Breast epithelium (tissue), 4 donors: Measurements from ENCODE around the gene CDK6. TPM values are rescaled to one million over a fixed set of nuclear protein-coding genes. Genes with fewer than 3 reads are reported as not detected.

Source experiments
- DNase-seq, 2 donors: peaks; one replicate each; pipeline ENCODE4 v3.0.0-alpha.2; 2019; ENCODE audit warnings: low spot score in 2 of 2
- H3K27ac ChIP-seq, 2 donors: fragments of 200-600 bp; sonication (generic) in 1 of 2; one replicate each; pipeline ENCODE4 v1.5.1; 2016 to 2019; ENCODE audit warnings: mild to moderate bottlenecking in 1 of 2
- H3K27me3 ChIP-seq, 2 donors: fragments of 200-600 bp; sonication (generic) in 1 of 2; one replicate each; pipeline versions ENCODE4 v1.5.1 to v1.6.0; 2017 to 2019; ENCODE audit warnings: control low read depth in 1 of 2, mild to moderate bottlenecking in 1 of 2
- H3K36me3 ChIP-seq: fragments of 200-600 bp; one replicate; pipeline ENCODE4 v1.5.1; 2019
- H3K4me1 ChIP-seq, 2 donors: fragments of 200-600 bp; sonication (generic); one replicate each; pipeline ENCODE4 v1.5.1; 2016 to 2019; ENCODE audit warnings: control low read depth in 1 of 2
- H3K4me3 ChIP-seq, 3 donors: fragments of 200-600 bp; sonication (generic); 1 replicate in 2 of 3; 2 replicates in 1 of 3; pipeline ENCODE4 v1.5.1; 2016 to 2019; ENCODE audit warnings: mild to moderate bottlenecking in 3 of 3, moderate library complexity in 2 of 3
- H3K9me3 ChIP-seq, 2 donors: fragments of 200-600 bp; sonication (generic) in 1 of 2; one replicate each; pipeline ENCODE4 v1.5.1; 2016 to 2019; ENCODE audit warnings: control low read depth in 1 of 2
- POLR2A ChIP-seq: fragments of 450-650 bp; IDR thresholded peaks from one replicate; pipeline ENCODE4 v1.6.1; 2016; ENCODE audit warnings: antibody characterized with exemption, mild to moderate bottlenecking, moderate library complexity
- POLR2AphosphoS5 ChIP-seq, 3 donors: sonication (generic); formaldehyde crosslinking; IDR thresholded peaks; one replicate each; pipeline ENCODE4 v1.6.1; 2017; ENCODE audit warnings: antibody characterized with exemption in 3 of 3
- intact Hi-C: fragments of 100-400 bp; cut with DNase I; formaldehyde crosslinking; loops from one replicate; pipeline ENCODE4 v1.15.1; 2023; ENCODE audit warnings: low total_unique reads
- total RNA-seq, 3 donors: library from RNA; depleted of rRNA; stranded (reverse); fragments of >200 nt; gene quantifications; one replicate each; pipeline ENCODE4 v1.1.0, GENCODE V29; 2016
- TF ChIP-seq, protein P1 (sequence below), 3 donors: fragments of 450-650 bp; IDR thresholded peaks; one replicate each; pipeline ENCODE4 v1.5.1; 2016 to 2017; ENCODE audit warnings: antibody characterized with exemption in 3 of 3, mild to moderate bottlenecking in 3 of 3, moderate library complexity in 3 of 3

CDK6 gene
- total RNA-seq, 3 donors from 2014 or later = 12.8 to 26.2 (median 23.6) TPM

DNA sequence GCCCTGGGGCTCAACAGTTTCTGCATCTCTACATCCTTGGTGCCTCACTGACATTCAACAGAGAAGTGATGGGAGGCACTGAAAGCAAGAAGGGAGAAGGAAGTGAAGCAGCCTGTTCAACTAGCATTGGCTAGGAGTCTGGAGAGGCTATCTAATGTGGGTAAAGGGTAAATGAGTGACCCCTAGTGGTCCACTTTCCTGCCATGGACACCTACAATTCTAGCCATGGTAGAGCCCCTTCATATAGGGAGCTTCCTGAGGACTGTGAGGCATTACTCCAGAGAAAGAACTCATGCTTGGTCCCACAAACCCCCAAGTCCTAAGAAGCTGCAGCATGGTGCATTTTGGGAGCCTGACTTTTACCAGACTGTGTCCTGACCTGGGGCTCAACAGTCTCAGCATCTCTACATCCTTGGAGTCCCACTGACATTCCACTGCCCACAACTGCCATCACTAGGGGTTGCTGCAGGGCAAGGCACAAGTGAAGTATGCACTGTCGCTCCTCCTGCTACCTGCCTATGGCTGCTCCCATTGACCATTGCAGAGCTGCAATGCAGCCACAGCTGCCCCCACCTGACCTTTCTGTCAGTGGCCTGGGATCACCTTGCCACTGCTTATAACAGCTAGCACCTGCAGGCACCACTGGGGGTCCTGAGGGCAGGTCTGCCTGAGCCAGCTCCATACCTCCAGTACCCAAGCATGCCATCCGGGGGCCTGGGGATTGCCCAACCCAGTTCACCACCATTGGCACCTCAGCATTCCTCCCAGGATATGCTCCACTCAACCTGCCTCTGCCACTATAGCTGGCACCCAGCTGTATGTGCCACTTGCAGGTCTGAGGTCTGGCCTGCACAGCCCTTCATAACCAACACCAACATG is 44.1 kb upstream of the CDK6 start:
- no peak for DNase-seq
- Histone ChIP-seq H3K36me3 (no peaks in the 10 kb centered on the region), H3K9me3 (peaks cover 0 to 16% of the 10 kb centered on the region in 2 donors), H3K4me1 (no peaks in the 10 kb centered on the region), H3K4me3 (no peak overlapping the region), H3K27me3 (no peaks in the 10 kb centered on the region), H3K27ac (no peak overlapping the region)
- intact Hi-C loops = no loop called here
- TF ChIP-seq, protein P1, sequence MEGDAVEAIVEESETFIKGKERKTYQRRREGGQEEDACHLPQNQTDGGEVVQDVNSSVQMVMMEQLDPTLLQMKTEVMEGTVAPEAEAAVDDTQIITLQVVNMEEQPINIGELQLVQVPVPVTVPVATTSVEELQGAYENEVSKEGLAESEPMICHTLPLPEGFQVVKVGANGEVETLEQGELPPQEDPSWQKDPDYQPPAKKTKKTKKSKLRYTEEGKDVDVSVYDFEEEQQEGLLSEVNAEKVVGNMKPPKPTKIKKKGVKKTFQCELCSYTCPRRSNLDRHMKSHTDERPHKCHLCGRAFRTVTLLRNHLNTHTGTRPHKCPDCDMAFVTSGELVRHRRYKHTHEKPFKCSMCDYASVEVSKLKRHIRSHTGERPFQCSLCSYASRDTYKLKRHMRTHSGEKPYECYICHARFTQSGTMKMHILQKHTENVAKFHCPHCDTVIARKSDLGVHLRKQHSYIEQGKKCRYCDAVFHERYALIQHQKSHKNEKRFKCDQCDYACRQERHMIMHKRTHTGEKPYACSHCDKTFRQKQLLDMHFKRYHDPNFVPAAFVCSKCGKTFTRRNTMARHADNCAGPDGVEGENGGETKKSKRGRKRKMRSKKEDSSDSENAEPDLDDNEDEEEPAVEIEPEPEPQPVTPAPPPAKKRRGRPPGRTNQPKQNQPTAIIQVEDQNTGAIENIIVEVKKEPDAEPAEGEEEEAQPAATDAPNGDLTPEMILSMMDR (IDR thresholded peaks at IDR 0.05) = no peak
- no peak for TF ChIP-seq POLR2AphosphoS5 (IDR thresholded peaks at IDR 0.05)
- TF ChIP-seq POLR2A = no peak

DNA sequence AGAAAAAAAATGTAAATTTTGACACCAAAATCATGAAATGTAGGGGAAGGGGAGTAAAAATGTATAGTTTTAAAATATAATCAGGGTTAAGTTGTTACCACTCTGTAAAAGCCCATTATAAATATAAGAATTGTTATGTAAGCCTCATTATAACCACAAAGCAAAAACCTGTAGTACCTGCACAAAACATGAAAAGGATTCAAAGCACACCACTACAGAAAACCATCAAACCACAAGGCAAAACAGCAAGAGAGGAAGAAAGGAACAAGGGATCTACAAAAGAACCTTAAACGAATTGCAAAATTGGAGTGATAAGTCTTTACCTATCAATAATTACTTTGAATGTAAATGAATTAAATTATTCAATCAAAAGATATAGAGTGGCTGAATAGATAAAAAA is 41.0 kb upstream of the CDK6 start:
- TF ChIP-seq POLR2A (no peak), POLR2AphosphoS5 (IDR thresholded peaks at IDR 0.05) (no peak)
- TF ChIP-seq, protein P1 (IDR thresholded peaks at IDR 0.05) = no peak
- intact Hi-C loops = no loop called here
- H3K27me3 ChIP-seq = no peaks in the 10 kb centered on the region
- no peaks in the 10 kb centered on the region for H3K36me3 ChIP-seq
- no peak for DNase-seq
- H3K4me3 ChIP-seq = no peak overlapping the region
- peaks cover 0 to 10% of the 10 kb centered on the region in 2 donors for H3K9me3 ChIP-seq
- no peak overlapping the region for H3K27ac ChIP-seq
- no peaks in the 10 kb centered on the region for H3K4me1 ChIP-seq

DNA sequence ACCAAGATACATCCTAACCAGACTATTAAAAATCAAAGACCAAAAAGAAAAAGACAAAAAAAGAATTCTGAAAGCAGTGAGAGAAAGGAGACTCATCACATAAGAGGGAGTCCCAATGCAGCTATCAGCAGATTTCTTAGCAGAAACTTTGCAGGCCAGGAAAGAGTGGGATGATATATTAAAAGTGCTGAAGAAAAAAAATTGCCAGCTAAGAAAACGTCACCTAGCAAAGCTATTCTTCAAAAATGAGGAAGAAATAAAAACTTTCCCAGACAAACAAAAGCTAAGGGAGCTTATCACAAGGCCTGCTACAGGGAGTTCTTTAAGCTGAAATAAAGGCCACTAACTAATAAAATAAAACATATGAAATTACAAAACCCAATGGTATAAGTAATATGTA is 40.5 kb upstream of the CDK6 start:
- intact Hi-C loops = no loop called here
- TF ChIP-seq, protein P1 (IDR thresholded peaks at IDR 0.05) = no peak
- no peak for TF ChIP-seq POLR2AphosphoS5 (IDR thresholded peaks at IDR 0.05)
- no peak for TF ChIP-seq POLR2A
- H3K36me3 ChIP-seq = no peaks in the 10 kb centered on the region
- no peak overlapping the region for H3K27ac ChIP-seq
- H3K4me3 ChIP-seq = no peak overlapping the region
- H3K9me3 ChIP-seq = peaks cover 0 to 5% of the 10 kb centered on the region in 2 donors
- no peaks in the 10 kb centered on the region for H3K4me1 ChIP-seq
- no peak for DNase-seq
- H3K27me3 ChIP-seq = no peaks in the 10 kb centered on the region

DNA sequence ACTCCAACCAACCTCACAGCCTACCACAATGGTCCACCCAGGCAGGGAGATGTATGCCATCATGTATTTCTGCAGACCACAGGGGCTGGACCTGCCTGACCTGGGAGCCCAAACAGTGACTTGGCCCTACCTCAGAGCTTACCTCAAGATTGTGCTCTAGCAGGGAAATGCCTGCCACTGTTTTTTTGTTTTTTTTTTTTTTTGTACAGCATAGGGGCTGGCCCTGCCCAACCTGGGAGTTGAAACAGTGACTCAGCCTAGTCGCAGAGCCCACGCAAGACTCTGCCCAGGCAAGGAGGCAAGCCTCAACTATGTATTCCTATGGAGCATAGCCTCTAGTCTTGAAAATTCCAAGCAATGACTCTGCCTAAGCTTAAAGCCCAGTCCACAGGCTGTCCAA is 39.3 kb upstream of the CDK6 start:
- no peaks in the 10 kb centered on the region for H3K9me3 ChIP-seq
- DNase-seq = no peak
- H3K27ac ChIP-seq = no peak overlapping the region
- TF ChIP-seq POLR2AphosphoS5 (IDR thresholded peaks at IDR 0.05) = no peak
- TF ChIP-seq, protein P1 (IDR thresholded peaks at IDR 0.05) = no peak
- TF ChIP-seq POLR2A = no peak
- intact Hi-C loops = no loop called here
- H3K4me3 ChIP-seq = no peak overlapping the region
- H3K36me3 ChIP-seq = no peaks in the 10 kb centered on the region
- no peaks in the 10 kb centered on the region for H3K4me1 ChIP-seq
- no peaks in the 10 kb centered on the region for H3K27me3 ChIP-seq

DNA sequence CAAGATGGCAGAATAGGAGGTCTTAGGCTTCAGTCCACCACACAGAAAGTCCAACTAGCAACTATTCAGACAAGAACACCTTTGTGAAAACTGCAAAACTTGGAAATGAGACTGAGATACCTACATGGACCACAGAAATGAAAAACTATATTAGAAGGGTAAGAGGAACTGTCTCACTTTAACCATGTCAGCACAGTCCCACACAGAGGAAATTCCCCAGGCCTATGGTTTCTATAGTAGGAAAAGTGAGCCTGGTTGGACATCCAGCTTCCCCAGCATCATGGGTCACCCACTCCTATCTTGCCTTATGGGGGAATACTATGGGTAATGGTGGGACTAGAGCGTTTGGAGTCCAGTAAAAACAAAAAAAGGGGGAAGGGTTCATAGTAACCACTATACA is 38.8 kb upstream of the CDK6 start:
- Histone ChIP-seq H3K27ac (no peak overlapping the region), H3K9me3 (no peaks in the 10 kb centered on the region), H3K4me3 (no peak overlapping the region), H3K36me3 (no peaks in the 10 kb centered on the region), H3K4me1 (no peaks in the 10 kb centered on the region), H3K27me3 (no peaks in the 10 kb centered on the region)
- intact Hi-C loops = no loop called here
- no peak for TF ChIP-seq POLR2AphosphoS5 (IDR thresholded peaks at IDR 0.05)
- TF ChIP-seq POLR2A = no peak
- TF ChIP-seq, protein P1 (IDR thresholded peaks at IDR 0.05) = no peak
- DNase-seq = no peak
